Subcutaneous abdominal adipose tissue (tissue), 5 donors: ENCODE results near the gene COL5A1.

Source experiments
- H3K27ac ChIP-seq: one replicate; pipeline ENCODE4 v1.7.0; 2013; ENCODE audit warnings: low read depth, mild to moderate bottlenecking, inconsistent platforms, low read length, moderate library complexity
- H3K27me3 ChIP-seq, 5 donors: one replicate each; pipeline ENCODE4 v1.7.0; 2013; ENCODE audit warnings: low read length in 5 of 5, inconsistent platforms in 1 of 5; ENCODE audit not compliant: control insufficient read depth in 5 of 5, insufficient read depth in 4 of 5
- H3K36me3 ChIP-seq, 5 donors: one replicate each; pipeline ENCODE4 v1.7.0; 2013; ENCODE audit warnings: low read length in 5 of 5; ENCODE audit not compliant: control insufficient read depth in 5 of 5, insufficient read depth in 5 of 5
- H3K4me1 ChIP-seq, 5 donors: one replicate each; pipeline ENCODE4 v1.7.0; 2013; ENCODE audit warnings: low read length in 5 of 5, mild to moderate bottlenecking in 3 of 5, moderate library complexity in 1 of 5; ENCODE audit not compliant: control insufficient read depth in 5 of 5, insufficient read depth in 5 of 5
- H3K4me3 ChIP-seq, 5 donors: one replicate each; pipeline ENCODE4 v1.7.0; 2013; ENCODE audit warnings: low read length in 5 of 5, low read depth in 1 of 5
- H3K9ac ChIP-seq, 5 donors: one replicate each; pipeline ENCODE4 v1.7.0; 2013; ENCODE audit warnings: low read length in 5 of 5, mild to moderate bottlenecking in 4 of 5, moderate library complexity in 3 of 5
- H3K9me3 ChIP-seq, 5 donors: one replicate each; pipeline ENCODE4 v1.7.0; 2013; ENCODE audit warnings: low read length in 5 of 5; ENCODE audit not compliant: control insufficient read depth in 5 of 5
- donor health status: healthy.
- donor health status: healthy.
- donor health status: healthy.
- donor health status: healthy.
- donor health status: healthy.

Gene COL5A1

DNA sequence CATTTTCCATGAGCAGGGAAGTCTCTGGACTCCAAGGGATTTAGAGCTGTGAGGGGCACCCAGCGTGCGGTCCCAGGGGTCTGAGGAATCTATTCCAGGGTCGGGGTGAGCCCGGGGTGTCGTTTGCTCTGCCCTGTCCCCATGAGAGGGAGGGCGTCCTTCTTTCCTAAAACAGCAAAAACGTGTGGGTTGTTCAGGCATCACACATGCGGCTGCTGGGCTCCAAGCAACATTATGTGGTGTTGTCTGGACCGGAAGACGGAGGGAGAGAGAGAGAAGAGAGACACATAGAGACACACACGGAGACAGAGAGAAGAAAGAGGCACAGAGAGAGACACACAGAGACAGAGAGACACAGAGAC lies 42.7 kb upstream of the COL5A1 start:
- peaks cover 0 to 5% (median 0%) of the 10 kb centered on the region in 5 donors for H3K27me3 ChIP-seq
- peaks cover 7 to 28% (median 20%) of the 10 kb centered on the region in 5 donors for H3K4me1 ChIP-seq
- H3K4me3 ChIP-seq = no peak overlapping the region
- H3K27ac ChIP-seq = no peak overlapping the region
- H3K36me3 ChIP-seq = no peaks in the 10 kb centered on the region
- no peak overlapping the region for H3K9ac ChIP-seq
- peaks cover 0 to 4% (median 0%) of the 10 kb centered on the region in 5 donors for H3K9me3 ChIP-seq

DNA sequence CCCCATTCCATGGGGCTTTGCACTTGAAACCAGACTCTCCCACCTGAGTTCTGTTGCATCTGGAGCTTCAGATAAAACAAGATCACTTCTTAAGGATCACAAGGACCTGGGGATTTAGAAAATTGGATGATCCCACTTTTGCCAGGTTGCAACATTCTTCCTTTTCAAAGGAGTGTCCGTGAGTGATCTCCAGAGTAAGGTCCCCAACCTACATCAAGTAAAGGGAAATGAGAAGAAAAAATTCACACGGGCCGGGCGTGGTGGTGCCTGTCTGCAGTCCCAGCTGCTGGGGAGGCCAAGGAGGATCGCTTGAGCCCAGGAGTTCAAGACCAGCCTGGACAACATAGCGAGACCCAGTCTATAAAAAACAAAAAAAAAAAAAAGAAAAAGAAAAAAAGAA lies 41.2 kb upstream of the COL5A1 start:
- Histone ChIP-seq H3K27me3 (peaks cover 0 to 5% (median 0%) of the 10 kb centered on the region in 5 donors), H3K27ac (no peak overlapping the region), H3K4me1 (peaks cover 7 to 28% (median 20%) of the 10 kb centered on the region in 5 donors), H3K36me3 (no peaks in the 10 kb centered on the region), H3K9me3 (peaks cover 0 to 4% (median 0%) of the 10 kb centered on the region in 5 donors), H3K9ac (no peak overlapping the region), H3K4me3 (no peak overlapping the region)

DNA sequence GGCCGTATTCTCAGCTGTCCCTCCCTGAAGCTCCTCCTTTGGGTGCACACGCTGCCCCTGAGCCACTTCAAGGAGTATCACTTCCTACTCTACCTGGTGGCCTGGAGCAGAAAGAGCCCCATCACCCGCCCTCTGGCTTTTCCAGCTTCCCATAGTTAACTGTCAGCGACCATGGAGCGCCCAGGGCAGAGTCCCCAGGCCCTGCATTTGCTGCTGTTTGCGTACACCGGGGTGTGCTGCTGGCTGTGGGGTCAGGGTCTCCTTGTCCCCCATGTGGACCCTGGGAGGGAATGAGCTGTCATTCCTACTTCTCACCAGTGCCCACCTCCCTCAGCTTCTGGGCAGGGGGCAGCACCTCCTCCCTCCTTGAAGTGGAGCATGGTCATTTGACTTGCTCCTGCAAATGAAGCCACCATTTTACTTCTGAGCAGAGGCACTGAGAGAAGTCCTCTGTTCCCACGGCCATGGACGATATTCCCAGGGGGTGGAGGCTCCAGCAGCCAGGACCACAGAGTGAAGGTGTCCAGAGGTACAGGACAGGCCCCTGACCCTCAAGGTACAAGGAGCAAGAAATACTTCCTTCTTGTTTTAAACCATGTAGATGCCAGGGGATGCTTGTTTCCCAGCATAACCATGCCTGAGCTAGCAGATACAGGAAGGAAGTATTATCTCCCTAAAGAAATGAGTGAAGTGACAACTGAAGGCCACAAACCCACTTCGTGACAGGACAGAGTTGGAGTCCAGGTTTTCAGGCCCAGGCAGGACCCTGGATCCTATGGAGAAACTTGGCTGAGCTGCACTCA lies 40.6 kb upstream of the COL5A1 start:
- peaks cover 7 to 28% (median 20%) of the 10 kb centered on the region in 5 donors for H3K4me1 ChIP-seq
- no peaks in the 10 kb centered on the region for H3K36me3 ChIP-seq
- H3K4me3 ChIP-seq = no peak overlapping the region
- no peak overlapping the region for H3K27ac ChIP-seq
- H3K9me3 ChIP-seq = peaks cover 0 to 4% (median 0%) of the 10 kb centered on the region in 5 donors
- peaks cover 0 to 5% (median 0%) of the 10 kb centered on the region in 5 donors for H3K27me3 ChIP-seq
- H3K9ac ChIP-seq = no peak overlapping the region

DNA sequence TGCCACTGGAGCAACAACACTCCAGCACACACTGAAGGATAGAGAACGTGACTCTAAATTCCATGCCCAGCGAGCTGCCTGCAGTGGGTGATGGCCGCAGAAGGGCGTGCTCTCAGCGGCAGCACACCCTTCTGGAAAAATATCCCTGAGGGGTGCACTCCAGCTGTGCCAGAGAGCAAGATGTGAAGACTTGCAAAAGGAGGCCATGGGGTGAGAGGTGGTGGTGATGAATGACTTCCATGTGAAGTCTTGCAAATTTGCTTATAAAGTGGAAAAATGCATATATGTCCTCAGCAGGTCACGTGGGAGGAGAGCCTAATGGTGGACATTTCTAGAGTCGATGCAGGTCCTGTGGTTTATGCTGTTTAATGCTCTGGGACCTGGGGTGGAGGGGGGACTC lies 39.8 kb upstream of the COL5A1 start:
- Histone ChIP-seq H3K36me3 (no peaks in the 10 kb centered on the region), H3K4me1 (peaks cover 7 to 28% (median 20%) of the 10 kb centered on the region in 5 donors), H3K27me3 (peaks cover 0 to 5% (median 0%) of the 10 kb centered on the region in 5 donors), H3K9ac (no peak overlapping the region), H3K9me3 (peaks cover 0 to 4% (median 0%) of the 10 kb centered on the region in 5 donors), H3K27ac (no peak overlapping the region), H3K4me3 (no peak overlapping the region)

DNA sequence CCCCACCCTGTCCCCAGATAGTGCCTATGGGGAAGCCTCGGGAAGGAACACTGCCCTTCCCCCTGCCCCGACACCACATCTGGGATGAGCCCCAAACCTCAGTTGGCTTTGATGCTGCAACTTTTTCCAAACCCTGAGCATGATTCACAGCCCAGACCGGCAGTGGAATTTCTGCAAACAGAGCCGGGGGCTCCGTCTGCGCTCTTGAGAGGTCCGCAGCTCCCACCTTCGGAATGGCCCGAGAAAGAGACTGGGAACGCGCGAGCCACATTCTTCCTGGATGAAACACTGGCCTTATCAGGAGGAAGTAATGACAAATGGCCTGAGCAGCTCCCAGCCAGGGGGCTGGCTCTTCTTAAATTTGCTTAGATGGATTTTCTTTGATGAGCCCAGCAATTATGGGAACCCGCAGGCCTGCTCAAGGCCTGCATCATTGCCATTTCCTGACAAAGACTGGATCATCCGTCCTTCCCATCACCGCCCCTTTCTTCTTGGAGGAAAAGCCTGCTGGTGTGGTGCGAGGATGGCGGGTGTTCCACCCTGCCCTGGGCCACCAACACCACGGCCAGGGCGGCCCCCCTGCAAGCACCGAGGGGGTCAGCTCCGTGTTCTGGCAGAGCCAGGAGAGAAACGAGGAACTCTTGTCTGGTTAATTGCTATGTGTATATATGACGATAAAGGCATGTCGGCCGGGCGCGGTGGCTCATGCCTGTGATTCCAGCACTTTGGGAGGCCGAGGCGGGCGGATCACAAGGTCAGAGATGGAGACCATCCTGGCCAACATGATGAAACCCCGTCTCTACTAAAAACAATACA lies 38.8 kb upstream of the COL5A1 start:
- H3K4me3 ChIP-seq = no peak overlapping the region
- H3K27ac ChIP-seq = no peak overlapping the region

DNA sequence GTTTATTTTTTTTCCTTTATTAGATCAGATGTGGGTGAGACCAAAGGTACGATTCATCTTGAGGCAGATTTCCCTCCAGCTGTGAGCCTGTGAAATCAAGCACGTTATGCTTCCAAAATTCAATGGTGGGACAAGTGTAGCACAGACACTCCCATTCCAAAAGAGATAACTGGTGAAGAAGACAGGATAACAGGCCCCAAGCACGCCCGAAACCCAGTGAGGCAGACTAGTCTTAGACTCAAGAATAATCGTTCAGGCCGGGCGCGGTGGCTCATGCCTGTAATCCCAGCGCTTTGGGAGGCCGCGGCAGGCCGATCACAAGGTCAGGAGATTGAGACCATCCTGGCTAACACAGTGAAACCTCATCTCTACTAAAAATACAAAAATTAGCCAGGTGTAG lies 36.8 kb upstream of the COL5A1 start:
- no peak overlapping the region for H3K27ac ChIP-seq
- H3K27me3 ChIP-seq = peaks cover 0 to 2% (median 0%) of the 10 kb centered on the region in 5 donors
- H3K4me3 ChIP-seq = no peak overlapping the region
- peaks cover 7 to 19% (median 16%) of the 10 kb centered on the region in 5 donors for H3K4me1 ChIP-seq
- no peaks in the 10 kb centered on the region for H3K36me3 ChIP-seq
- no peak overlapping the region for H3K9ac ChIP-seq
- peaks cover 0 to 4% (median 0%) of the 10 kb centered on the region in 5 donors for H3K9me3 ChIP-seq

More for the DNA sequence above, 38.8 kb upstream of the COL5A1 start:
- Histone ChIP-seq H3K9me3 (peaks cover 0 to 4% (median 0%) of the 10 kb centered on the region in 5 donors), H3K27me3 (peaks cover 0 to 2% (median 0%) of the 10 kb centered on the region in 5 donors), H3K36me3 (no peaks in the 10 kb centered on the region), H3K9ac (no peak overlapping the region), H3K4me1 (peaks cover 7 to 28% (median 20%) of the 10 kb centered on the region in 5 donors)

DNA sequence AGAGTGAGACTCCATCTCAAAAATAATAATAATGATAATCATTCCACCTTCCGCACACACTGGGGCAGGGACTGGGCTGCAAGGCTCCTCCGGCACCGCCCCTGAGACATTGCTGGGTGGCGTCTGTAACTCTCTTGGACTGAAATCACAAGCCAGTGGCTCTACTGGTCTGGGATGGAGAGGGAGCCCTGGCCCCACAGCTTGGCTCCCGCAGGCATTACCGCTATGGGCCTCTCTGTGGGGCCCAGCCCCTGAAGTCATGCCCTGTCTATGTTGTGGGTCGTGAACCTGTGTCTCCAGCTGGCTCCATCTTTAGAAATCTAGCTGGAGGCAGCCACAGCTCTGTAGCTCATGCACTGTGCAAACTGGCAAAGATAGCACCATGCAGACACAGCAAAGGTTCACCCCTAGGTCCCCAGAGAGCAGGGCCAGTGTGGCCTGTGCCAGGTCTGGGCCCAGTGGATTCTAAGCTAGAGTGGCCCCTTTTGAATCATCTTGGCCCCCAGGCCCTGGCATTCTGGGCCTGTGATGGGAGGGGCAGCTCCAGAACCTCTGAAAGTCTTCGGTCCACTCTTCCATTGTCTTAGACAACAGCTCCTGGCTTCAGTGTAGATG lies 36.1 kb upstream of the COL5A1 start:
- peaks cover 7 to 19% (median 16%) of the 10 kb centered on the region in 5 donors for H3K4me1 ChIP-seq

DNA sequence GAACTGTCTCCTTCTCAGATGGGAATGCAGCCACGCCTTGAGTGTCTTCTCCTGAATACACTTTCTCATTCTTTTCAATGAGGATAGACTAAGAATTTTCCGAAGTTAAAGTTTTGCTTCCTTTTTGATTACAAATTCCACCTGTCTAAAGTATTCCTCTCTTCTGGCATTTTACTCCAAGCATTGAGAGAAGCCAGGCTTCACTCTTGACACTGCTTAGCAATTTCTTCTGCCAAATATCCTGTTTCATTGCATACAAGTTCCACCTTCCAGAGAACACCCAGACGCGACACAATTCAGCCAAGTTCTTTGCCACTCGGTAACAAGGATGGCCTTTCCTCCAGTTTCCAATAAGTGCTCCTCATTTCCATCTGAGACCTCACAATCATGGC lies 35.6 kb upstream of the COL5A1 start:
- H3K27ac ChIP-seq = no peak overlapping the region
- H3K27me3 ChIP-seq = peaks cover 0 to 2% (median 0%) of the 10 kb centered on the region in 5 donors
- H3K36me3 ChIP-seq = no peaks in the 10 kb centered on the region
- H3K9me3 ChIP-seq = peaks cover 0 to 4% (median 0%) of the 10 kb centered on the region in 5 donors
- peaks cover 7 to 19% (median 16%) of the 10 kb centered on the region in 5 donors for H3K4me1 ChIP-seq
- no peak overlapping the region for H3K4me3 ChIP-seq
- no peak overlapping the region for H3K9ac ChIP-seq

More for the DNA sequence above, 36.1 kb upstream of the COL5A1 start:
- Histone ChIP-seq H3K36me3 (no peaks in the 10 kb centered on the region), H3K27me3 (peaks cover 0 to 2% (median 0%) of the 10 kb centered on the region in 5 donors), H3K9me3 (peaks cover 0 to 4% (median 0%) of the 10 kb centered on the region in 5 donors), H3K27ac (no peak overlapping the region), H3K9ac (no peak overlapping the region), H3K4me3 (no peak overlapping the region)

DNA sequence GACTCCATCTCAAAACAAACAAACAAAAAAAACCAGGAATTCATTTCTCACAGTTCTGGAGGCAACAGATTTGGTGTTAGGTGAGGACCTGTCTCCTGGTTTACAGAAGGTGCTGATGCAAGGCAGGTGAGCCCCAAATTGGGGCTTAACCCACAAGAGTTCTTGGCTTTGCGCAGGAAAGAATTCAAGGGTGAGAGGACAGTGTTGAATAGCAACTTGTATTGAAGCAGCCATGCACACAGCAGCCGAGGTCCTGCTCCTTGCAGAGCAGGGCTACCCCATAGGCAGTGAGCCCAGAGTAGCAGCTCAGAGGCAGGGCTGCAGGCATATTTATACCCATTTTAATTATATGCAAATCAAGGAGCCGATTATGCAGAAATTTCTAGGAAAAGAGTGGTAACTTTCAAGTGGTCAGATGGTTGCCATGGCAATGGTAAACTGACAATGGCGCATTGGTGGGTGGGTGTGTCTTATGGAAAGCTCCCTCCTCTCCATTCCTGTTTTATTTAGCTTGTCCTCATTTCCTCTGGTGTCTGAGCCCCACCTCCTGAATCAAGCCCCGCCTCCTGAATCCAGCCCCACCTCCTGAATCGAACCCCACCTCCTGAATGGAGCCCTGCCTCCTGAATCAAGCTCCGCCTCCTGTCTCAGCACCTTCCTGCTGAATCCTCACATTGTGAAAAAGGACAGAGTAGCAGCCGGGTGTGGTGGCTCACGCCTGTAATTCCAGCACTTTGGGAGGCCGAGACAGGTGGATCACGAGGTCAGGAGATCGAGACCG lies 34.5 kb upstream of the COL5A1 start:
- Histone ChIP-seq H3K36me3 (no peaks in the 10 kb centered on the region), H3K9ac (no peak overlapping the region), H3K9me3 (no peaks in the 10 kb centered on the region), H3K27ac (no peak overlapping the region), H3K27me3 (no peaks in the 10 kb centered on the region), H3K4me1 (peaks cover 0 to 9% (median 8%) of the 10 kb centered on the region in 5 donors), H3K4me3 (no peak overlapping the region)
